Kidney tubule cell (primary cell): ENCODE measurements around the gene MEGF9.

ENCODE experiments used
- DNase-seq: peaks from one replicate; pipeline ENCODE4 v3.0.0-alpha.2; 2018; ENCODE audit warnings: low spot score

The MEGF9 gene

GRCh38 chr9:120621941-120622340 is 92.3 kb downstream of the MEGF9 start:
- DNase-seq, result no peak

- DNase-seq, result peak; percentile 70
These were observed 94.3 kb downstream of the MEGF9 start for GRCh38 chr9:120619751-120620655.

DNA sequence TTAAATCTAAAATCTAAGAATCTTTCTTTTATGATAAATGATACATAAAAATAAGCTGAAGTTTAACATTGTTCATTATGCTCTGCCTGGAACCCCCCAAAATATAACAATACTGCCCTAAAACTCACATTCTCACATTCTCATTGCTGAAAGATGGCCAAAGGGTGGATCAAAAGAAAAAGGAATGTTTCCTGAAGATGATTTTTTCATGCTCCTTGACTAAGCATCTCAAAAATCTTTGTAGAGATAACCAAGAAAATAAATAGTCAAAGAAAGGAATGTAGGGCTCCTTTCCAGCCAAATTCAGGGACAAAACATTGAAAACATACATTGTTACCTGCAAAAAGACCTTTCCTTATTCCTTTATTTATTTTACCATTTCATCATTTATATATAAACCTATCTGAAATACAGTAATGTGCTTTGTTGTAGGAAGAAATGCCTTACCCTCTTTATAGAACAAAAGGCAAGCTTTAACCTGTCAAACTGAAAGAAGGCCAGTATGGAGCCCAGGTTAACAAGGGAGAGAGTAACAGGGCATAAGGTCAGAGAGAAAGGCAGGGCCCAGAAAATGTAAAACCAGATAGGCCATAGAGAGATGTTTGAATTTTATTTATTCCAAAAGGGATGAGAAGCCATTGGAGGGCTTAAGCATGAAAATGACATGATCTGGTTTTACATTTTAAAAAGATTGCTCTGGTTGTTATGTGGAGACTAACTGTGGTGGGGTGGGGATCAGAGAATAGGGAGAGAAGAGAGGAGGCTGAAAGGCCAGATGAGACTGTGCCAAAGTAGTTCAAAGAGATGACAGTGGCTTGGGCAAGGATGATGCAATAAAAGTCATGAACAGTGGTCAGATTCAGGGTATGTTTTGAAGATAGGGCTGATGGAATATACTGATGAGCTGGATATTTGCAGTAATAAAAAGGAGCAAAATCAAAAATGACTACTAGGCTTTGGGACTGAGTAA is 97.0 kb downstream of the MEGF9 start:
- no peak for DNase-seq

DNA sequence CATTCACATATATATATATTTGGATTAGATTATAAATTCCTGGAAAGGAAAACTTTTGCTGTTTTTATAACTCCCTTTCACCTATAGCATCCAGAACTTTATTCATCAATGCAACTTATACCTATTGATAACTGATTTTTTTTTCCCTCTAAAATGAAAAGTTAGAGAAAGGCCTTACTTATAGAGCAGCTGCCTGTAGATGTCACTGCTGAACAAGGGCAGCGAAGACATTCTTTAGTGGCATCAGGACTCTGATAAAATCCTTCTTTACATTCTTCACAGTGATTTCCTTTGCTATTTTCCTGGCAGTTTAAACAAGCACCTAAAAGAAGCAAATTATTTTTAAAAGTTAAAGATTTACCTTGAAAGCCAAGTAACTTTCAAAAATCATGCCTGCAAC is 102.1 kb downstream of the MEGF9 start:
- no peak for DNase-seq

- no peak for DNase-seq
These were observed 102.6 kb downstream of the MEGF9 start for GRCh38 chr9:120611690-120612068.

GRCh38 chr9:120610975-120611689 is 103.1 kb downstream of the MEGF9 start:
- DNase-seq, result peak; percentile 30

DNA sequence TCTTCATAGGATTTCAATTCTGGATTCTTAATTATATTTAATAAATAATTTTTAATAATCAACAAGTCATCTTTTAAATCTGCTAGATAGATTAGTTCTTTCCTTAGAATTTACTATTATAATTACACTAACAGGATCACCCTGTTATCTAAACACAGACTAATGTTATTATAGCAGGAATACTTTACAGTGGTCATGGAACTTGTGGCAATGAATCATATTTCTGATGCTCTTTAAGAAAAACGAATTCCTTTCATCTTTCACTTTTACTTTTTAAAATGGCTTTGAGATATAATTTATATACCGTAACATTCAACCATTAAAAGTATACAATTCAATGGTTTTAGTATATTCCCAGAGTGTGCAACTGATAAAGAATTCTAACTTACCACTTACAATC is 104.6 kb downstream of the MEGF9 start:
- DNase-seq, result no peak

DNA sequence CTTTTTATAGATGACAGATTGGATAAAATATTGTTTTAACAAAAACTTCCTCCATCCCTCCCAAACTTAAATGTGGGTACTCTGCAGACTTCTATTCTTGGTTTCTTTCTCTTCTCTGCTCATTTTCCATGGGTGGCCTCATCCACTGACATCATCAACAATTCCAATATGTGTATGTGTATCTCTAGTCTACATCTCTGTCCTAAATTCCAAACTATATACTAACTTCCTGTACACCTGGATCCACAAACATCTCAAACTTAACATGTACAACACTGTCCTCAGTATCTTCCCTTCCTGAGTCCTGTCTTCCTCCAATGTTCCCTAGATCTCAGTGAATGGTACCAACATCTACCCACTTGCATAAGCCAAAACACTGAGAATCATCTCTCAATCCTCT is 105.8 kb downstream of the MEGF9 start:
- peak; percentile 46 for DNase-seq

DNA sequence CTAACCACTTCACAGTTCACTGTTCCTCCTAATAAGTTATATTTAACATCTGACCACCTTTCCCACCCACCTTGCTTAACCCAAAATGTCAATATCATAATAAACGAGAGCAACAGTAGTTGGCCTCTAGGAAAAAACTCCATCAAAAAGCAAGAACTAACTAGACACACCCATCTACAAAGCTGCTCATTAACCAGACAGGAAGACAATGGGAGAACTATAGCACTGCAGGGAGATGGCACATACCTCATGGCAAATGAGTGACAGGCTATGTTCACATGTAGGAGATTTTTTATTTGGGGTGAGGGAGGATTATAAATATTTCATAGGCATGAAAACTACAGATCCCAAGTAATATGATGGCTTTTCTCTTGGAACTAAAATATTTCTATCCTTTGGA is 110.7 kb downstream of the MEGF9 start:
- peak; percentile 61 for DNase-seq

DNA sequence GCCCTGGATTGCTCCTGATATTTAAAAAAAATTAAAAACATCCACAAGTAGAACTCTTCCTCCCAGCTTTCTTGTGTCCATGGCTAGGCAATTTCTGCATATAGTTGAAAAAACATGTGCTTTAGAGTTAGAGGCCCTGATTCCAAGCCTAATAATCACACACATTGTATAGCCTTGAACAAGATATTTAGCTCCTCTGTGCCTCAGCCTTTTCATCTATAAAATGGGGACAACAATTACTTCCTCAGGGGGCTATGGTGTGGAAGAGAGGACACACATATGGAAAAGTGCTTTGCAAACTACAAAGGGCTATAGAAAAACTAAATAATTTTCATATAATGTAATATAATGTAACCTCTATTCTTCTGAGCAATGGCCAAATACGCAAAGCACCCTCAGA is 111.3 kb downstream of the MEGF9 start:
- no peak for DNase-seq

DNA sequence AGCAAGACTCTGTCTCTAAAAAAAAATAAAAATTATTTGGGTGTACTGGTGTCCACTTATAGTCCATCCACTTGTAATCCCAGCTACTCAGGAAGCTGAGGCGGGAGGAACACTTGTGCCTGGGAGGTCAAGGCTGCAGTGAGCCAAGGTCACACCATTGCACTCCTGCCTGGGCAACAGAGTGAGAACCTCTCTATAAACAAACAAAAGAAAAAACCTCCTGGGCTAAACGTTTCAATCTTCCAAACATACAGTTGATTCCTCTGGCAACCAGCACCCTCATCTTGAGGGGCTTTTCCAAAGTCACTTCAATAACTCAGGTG is 120.4 kb downstream of the MEGF9 start:
- no peak for DNase-seq

DNA sequence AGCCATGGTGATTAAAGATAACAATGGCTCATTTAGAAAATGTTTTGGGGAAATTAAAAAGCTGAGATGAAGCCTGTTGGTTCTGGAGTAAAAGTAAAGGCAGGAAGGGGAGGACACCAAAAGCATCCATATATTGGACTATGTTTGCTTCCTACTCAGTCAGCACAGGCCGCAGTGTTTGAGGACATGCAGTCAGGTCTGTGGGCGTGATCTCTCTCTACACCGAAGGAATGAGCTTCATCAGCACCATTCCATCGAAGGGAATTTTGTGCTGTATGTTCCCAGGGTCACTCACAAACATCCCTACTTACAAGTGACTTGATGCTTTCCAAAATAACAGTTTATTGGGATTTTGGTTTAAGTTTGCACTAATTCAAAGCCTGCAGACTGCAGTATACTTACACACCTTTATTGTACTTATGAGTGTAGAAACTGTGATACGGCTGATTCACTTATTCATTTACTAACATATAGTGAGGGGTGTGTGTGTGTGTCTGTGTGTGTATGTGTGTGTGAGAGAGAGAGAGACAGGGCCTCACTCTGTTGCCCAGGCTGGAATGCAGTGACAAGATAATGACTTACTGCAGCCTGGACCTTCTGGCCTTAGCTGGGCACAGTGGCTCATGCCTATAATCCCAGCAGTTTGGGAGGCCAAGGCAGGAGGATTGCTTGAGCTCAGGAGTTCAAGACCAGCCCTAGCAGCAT is 120.9 kb downstream of the MEGF9 start:
- DNase-seq, result no peak

DNA sequence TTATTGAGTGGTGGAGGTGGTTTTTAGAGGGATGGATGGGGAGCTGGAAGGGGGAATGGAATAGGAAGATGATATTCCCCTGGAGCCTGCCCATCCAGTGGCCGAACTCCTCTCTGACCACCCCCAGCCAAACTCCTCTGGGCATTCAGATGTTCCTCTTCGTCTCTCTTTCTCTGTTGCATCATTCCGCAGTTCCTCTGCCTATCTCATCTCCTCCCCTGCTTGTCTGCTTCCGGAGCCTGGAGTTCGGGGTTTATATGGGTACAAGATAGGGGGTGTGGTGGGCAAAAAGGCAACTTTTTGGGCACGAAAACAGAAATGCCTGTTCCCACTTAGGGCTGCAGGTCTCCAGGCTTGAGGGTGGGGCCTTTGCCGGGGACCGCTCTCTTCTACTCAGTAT is 122.1 kb downstream of the MEGF9 start:
- DNase-seq, result no peak

GRCh38 chr9:120587328-120587727 is 126.9 kb downstream of the MEGF9 start:
- DNase-seq, result no peak

DNA sequence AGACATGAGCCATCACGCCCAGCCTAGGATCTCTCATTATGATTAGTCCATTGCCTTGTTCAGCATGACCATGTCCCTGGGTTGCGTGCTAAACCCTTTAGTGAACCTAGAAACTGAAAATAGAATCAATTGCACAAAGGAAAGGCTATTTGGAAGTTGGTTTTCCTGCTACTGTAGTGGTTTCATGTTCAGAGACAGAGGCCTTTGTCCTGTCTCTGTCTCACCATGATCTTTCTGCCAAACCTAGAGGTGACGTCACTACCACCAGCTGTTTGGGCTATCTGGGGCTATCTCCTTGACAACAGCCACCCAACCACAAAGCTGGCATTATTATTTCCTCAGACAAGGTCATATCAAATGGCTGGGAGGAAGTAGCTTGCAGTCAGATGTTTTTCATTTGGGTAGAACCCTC is 130.3 kb downstream of the MEGF9 start:
- DNase-seq, result peak; percentile 91

GRCh38 chr9:120580051-120580896 is 134.0 kb downstream of the MEGF9 start, which contains the start of gene CDK5RAP2:
TSS of gene CDK5RAP2 (minus strand) at chr9:120580167. CDS start at chr9:120579978, 189 bp downstream.
- DNase-seq, result peak; percentile 99

DNA sequence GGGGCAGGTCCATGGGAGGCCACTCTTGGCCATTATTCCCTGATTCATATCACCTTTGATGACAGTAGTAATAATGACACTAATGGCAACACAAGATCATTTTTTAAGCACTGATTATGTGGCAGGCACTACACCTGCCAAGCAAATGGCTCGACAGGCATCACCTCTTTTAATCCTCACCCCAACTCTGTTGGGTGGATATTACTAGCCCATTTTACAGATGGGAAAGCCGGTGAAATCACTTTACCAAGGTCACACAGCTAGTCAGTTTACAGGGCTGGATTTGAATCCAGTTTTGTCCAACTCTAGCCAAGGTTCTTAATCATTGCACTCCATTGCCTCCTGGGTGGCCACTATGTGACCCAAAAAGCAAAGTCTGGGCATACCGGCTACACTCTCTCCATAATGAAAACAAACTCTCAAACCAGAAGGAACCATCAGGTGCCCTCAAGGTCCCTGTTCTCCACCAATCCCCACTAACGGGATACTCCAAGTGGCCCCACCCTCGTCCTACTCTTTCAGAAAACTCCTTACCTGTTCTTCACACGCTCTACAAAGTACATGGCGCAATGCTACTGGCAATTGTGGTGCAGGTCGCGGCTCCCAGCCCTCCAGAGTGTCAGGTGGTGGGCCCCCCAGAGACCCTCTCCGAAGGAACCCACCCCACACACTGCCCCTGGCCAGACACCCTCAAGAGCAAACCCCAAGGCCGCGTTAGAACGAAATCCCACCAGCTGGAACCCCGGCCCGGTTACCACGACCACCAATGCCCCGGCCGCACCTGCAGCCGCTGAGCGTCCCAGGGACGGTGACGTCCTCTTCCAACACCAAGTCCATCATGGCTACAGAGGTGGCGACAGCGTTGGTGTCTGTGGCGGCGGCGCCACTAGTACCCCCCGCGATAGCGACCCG is 134.9 kb downstream of the MEGF9 start:
- DNase-seq, result peak; percentile 40

DNA sequence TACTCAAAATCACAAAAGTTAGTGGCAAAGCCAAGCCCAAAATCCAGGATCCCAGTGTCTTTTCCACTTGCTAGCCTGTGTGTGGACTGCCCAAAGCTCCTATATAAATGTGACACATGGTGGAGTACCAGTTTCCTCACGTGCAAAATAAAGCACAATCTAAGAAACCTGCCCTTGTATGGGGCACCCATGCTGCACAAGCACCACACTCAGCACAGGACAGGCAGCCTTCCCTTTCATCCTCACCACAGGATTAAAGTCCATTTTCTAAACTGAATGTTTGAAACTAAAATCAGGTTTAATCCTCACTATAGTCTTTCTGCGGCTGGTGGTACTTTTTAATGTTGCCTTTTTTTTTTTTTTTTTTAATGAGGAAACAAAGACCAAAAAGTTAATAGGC is 139.8 kb downstream of the MEGF9 start:
- no peak for DNase-seq

DNA sequence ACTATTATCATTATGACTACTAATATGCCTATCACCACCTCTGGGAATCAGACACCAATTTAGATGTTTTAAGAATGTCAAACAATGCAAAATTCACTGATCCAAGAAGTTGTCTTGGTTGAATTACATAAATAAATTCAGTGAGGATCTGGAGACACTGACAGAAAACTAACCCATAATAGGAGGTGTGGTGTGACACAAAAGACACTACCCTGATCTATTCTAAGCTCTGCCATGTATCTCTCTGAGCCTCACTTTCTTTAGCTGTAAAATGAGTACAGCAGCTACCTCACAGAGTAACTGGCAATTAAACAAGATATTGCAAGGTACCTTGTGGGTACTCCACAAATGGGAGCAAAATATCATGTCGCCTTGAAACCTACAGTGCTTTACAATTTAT is 141.8 kb downstream of the MEGF9 start:
- DNase-seq, result no peak
